Upper lobe of left lung (tissue), 4 donors: ENCODE results near the gene CEBPZOS.

Source experiments
- POLR2A ChIP-seq, 4 donors: fragments of 450-650 bp; IDR thresholded peaks; one replicate each; pipeline ENCODE4 v1.5.1; 2016 to 2017; ENCODE audit warnings: antibody characterized with exemption in 4 of 4, mild to moderate bottlenecking in 2 of 4
- POLR2AphosphoS5 ChIP-seq, 2 donors: sonication (generic); formaldehyde crosslinking; IDR thresholded peaks; one replicate each; pipeline ENCODE4 v1.5.1; 2017; ENCODE audit warnings: antibody characterized with exemption in 2 of 2
- TF ChIP-seq, protein P1 (sequence below), 6 experiments: fragments of 450-650 bp in 4 of 6; fragments of 200-600 bp in 2 of 6; sonication (generic) in 2 of 6; IDR thresholded peaks; one replicate each; pipeline ENCODE4 v1.5.1; 2016 to 2019; ENCODE audit warnings: antibody characterized with exemption in 6 of 6

DNA sequence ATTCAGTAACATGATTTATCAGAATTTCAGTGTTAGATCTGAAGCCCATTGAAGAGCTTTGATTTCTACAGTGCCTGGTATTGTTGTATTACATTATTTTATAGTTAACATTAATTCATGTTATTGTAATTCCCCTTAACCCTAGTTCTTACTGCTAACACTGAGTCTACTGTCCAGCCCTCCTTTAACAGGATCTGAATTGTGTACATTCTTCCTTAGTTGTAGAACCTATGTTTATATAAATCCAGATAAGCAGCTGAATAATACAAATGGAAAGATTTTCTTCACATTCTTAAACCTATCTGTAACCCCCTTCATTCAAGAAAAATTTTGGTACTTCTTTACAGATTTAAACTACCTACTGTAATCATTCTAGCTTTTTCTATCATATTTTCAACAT lies 49.9 kb downstream of the CEBPZOS start:
- TF ChIP-seq POLR2AphosphoS5 (IDR thresholded peaks at IDR 0.05) (no peak), POLR2A (IDR thresholded peaks at IDR 0.05) (no peak)
- TF ChIP-seq, protein P1, sequence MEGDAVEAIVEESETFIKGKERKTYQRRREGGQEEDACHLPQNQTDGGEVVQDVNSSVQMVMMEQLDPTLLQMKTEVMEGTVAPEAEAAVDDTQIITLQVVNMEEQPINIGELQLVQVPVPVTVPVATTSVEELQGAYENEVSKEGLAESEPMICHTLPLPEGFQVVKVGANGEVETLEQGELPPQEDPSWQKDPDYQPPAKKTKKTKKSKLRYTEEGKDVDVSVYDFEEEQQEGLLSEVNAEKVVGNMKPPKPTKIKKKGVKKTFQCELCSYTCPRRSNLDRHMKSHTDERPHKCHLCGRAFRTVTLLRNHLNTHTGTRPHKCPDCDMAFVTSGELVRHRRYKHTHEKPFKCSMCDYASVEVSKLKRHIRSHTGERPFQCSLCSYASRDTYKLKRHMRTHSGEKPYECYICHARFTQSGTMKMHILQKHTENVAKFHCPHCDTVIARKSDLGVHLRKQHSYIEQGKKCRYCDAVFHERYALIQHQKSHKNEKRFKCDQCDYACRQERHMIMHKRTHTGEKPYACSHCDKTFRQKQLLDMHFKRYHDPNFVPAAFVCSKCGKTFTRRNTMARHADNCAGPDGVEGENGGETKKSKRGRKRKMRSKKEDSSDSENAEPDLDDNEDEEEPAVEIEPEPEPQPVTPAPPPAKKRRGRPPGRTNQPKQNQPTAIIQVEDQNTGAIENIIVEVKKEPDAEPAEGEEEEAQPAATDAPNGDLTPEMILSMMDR (IDR thresholded peaks at IDR 0.05), result no peak
